Coronary artery (tissue), 2 donors: ENCODE measurements around the gene CFAP45.
"Not testable (repeated sequence)": the region's sequence is repeated elsewhere in the genome, so short reads cannot be mapped to it uniquely, and the experiment has no call there.

Source experiments
- DNase-seq: peaks from one replicate; pipeline ENCODE4 v3.0.0-alpha.2; 2017; ENCODE audit warnings: low spot score
- H3K27ac ChIP-seq, 2 donors: fragments of 200-600 bp; sonication (generic); one replicate each; pipeline ENCODE4 v1.5.1; 2016 to 2019
- H3K4me3 ChIP-seq: fragments of 200-600 bp; sonication (generic); 2 replicates; pipeline ENCODE4 v1.5.1; 2016; ENCODE audit warnings: mild to moderate bottlenecking, moderate library complexity
- CTCF ChIP-seq: fragments of 200-600 bp; sonication (generic); IDR thresholded peaks from one replicate; pipeline ENCODE4 v1.5.1; 2019; ENCODE audit warnings: antibody characterized with exemption

Gene CFAP45

GRCh38 chr1:159911326-159912070 lies 11.5 kb upstream of the CFAP45 start:
- DNase-seq: no peak
- H3K4me3 ChIP-seq: no peak overlapping the region
- peak overlapping the region in 1 of 2 donors; percentile 71 for H3K27ac ChIP-seq
- no peak for TF ChIP-seq CTCF

GRCh38 chr1:159908031-159908940 lies 8.3 kb upstream of the CFAP45 start:
- no peak overlapping the region for H3K27ac ChIP-seq
- DNase-seq: no peak
- H3K4me3 ChIP-seq: no peak overlapping the region
- TF ChIP-seq CTCF: no peak

GRCh38 chr1:159906960-159907359 lies 7.0 kb upstream of the CFAP45 start:
- Histone ChIP-seq H3K27ac (no peak overlapping the region), H3K4me3 (no peak overlapping the region)
- no peak for TF ChIP-seq CTCF
- no peak for DNase-seq

GRCh38 chr1:159904036-159904435 lies 4.1 kb upstream of the CFAP45 start:
- not testable (repeated sequence) for H3K4me3 ChIP-seq, DNase-seq, H3K27ac ChIP-seq

- Histone ChIP-seq H3K4me3 (no peak overlapping the region), H3K27ac (no peak overlapping the region)
- DNase-seq: no peak
- TF ChIP-seq CTCF: no peak
Observed at GRCh38 chr1:159902541-159902940, 2.6 kb upstream of the CFAP45 start.

- no peak for TF ChIP-seq CTCF
- no peak for DNase-seq
- no peak overlapping the region for H3K4me3 ChIP-seq
- peak overlapping the region; percentile 32 to 68 for H3K27ac ChIP-seq
Observed at GRCh38 chr1:159900755-159901360, 893 bp upstream of the CFAP45 start.

- Histone ChIP-seq H3K4me3 (peak overlapping the region; percentile 29), H3K27ac (peak overlapping the region; percentile 32 to 68)
- not testable (repeated sequence) for DNase-seq
Observed at GRCh38 chr1:159899634-159900033, 331 bp downstream of the CFAP45 start.
